H4 (cell line): ENCODE measurements around the gene SEMA5A. TPM values are rescaled to one million over a fixed set of nuclear protein-coding genes. Genes with fewer than 3 reads are reported as not detected.

Experiments used
- DNase-seq: peaks from one replicate; pipeline ENCODE4 v3.0.0-alpha.2; 2015; ENCODE audit warnings: low spot score
- total RNA-seq: library from RNA; depleted of rRNA; stranded (reverse); fragments of >200 nt; shearing (Covaris generic); gene quantifications from 2 replicates; pipeline ENCODE4 v1.2.3, GENCODE V29; 2014; rRNA removed

SEMA5A gene
- total RNA-seq, result 13.7 and 20.4 TPM in 2 replicates

GRCh38 chr5:9545992-9546851 lies at the start of gene SEMA5A:
Gene SEMA5A (minus strand): TSS chr5:9546075. CDS start chr5:9379946, 166,129 bp downstream.
- DNase-seq, result peak; percentile 65

- no peak for DNase-seq
These were observed 49.0 kb upstream of the SEMA5A start for GRCh38 chr5:9594913-9595312.

GRCh38 chr5:9589049-9589835 lies 43.4 kb upstream of the SEMA5A start:
- DNase-seq, result no peak

GRCh38 chr5:9588254-9588653 lies 42.4 kb upstream of the SEMA5A start:
- DNase-seq, result no peak

GRCh38 chr5:9587135-9587534 lies 41.3 kb upstream of the SEMA5A start:
- no peak for DNase-seq

- DNase-seq, result no peak
These were observed 36.5 kb upstream of the SEMA5A start for GRCh38 chr5:9582406-9582805.

- DNase-seq, result no peak
These were observed 27.9 kb upstream of the SEMA5A start for GRCh38 chr5:9573796-9574195.

- no peak for DNase-seq
These were observed 26.4 kb upstream of the SEMA5A start for GRCh38 chr5:9572246-9572645.

GRCh38 chr5:9570876-9571275 lies 25.0 kb upstream of the SEMA5A start:
- DNase-seq, result no peak

- DNase-seq, result no peak
These were observed 21.2 kb upstream of the SEMA5A start for GRCh38 chr5:9567039-9567438.

GRCh38 chr5:9564752-9565151 lies 18.9 kb upstream of the SEMA5A start:
- DNase-seq, result no peak

- DNase-seq, result peak; percentile 61
These were observed 16.3 kb upstream of the SEMA5A start for GRCh38 chr5:9562141-9562540.

GRCh38 chr5:9559965-9560364 lies 14.1 kb upstream of the SEMA5A start:
- no peak for DNase-seq

- no peak for DNase-seq
These were observed 12.6 kb upstream of the SEMA5A start for GRCh38 chr5:9558319-9558965.

GRCh38 chr5:9557696-9558095 lies 11.8 kb upstream of the SEMA5A start:
- no peak for DNase-seq

- DNase-seq, result no peak
These were observed 10.1 kb upstream of the SEMA5A start for GRCh38 chr5:9555961-9556360.

- no peak for DNase-seq
These were observed 8.2 kb upstream of the SEMA5A start for GRCh38 chr5:9554122-9554521.

GRCh38 chr5:9553561-9553960 lies 7.7 kb upstream of the SEMA5A start:
- DNase-seq, result no peak

- DNase-seq, result no peak
These were observed 6.0 kb upstream of the SEMA5A start for GRCh38 chr5:9551567-9552537.

GRCh38 chr5:9549941-9550340 lies 4.1 kb upstream of the SEMA5A start:
- no peak for DNase-seq
